GM18867 (cell line): ENCODE data around the gene RHBDF1.

Experiments used
- ATAC-seq: cut with Tn5 transposase; IDR thresholded peaks from one replicate; pipeline ENCODE4 v1.9.1; 2021; ENCODE audit warnings: mild to moderate bottlenecking, moderate library complexity; ENCODE audit not compliant: unreplicated experiment

Gene RHBDF1

GRCh38 chr16:75580-76501 is 3.4 kb upstream of the RHBDF1 start:
- ATAC-seq = no peak

GRCh38 chr16:74747-75334 is 2.4 kb upstream of the RHBDF1 start:
- no peak for ATAC-seq

- ATAC-seq = no peak
These were observed 1.8 kb upstream of the RHBDF1 start for GRCh38 chr16:74051-74746.

DNA sequence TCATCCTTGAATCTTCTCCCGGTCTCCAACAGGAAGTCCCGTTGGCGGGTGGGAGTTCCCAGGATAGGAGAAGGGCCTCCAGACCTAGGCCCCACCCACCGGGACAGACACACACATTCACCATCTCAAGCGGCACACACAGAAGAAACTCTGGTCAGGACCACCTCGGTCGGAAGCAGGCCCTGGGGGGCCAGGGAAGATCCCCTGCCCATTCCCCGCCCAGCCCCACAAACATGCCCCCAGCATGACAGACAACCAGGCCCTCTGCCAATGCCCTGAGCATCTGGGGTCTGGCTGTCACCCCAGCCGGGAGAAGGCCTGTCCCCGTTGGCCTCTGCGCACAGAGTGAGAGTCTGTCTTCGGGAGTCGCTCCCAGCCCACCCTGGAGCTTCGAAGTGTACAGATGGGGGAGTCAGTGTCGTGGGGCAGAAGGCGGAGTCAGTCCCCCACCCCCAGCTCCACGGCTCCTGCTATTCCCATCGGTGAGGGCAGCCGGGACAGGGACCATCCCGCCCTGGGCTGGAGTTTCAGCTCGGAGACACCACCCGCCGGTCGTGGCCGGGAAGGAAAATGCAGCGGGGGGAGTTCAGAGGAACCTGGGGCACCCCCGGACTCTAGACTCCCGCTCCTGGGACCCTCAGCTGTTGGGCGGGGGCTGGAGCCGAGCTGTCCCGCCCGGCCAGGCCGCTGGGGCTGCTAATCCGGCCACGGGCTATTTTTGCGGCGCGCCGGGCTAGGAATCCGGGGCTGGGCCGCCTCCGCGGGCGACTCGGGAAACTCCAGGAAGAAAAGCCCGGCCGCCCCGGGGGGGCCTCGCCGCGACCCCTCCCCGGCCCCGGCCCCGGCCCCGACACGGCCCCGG is 660 bp downstream of the RHBDF1 start:
- no peak for ATAC-seq

DNA sequence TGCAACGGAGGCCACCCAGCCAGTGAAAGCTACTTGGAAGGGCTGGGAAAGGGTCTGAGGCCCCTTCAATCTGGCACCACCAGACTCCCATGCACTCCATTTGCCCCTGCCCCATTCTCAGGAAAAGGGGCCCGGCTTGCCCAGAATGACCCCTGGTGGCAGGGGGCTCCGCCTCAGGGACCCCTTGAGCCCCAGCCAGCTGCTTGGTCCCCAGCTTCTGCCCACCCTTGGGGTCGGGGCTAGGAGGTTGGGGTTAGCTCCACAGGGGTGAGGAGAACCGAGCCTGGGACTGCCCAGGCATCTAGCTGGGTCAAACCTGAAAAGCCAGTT is 1.3 kb downstream of the RHBDF1 start:
- no peak for ATAC-seq

GRCh38 chr16:69181-69580 is 3.2 kb downstream of the RHBDF1 start:
- no peak for ATAC-seq

DNA sequence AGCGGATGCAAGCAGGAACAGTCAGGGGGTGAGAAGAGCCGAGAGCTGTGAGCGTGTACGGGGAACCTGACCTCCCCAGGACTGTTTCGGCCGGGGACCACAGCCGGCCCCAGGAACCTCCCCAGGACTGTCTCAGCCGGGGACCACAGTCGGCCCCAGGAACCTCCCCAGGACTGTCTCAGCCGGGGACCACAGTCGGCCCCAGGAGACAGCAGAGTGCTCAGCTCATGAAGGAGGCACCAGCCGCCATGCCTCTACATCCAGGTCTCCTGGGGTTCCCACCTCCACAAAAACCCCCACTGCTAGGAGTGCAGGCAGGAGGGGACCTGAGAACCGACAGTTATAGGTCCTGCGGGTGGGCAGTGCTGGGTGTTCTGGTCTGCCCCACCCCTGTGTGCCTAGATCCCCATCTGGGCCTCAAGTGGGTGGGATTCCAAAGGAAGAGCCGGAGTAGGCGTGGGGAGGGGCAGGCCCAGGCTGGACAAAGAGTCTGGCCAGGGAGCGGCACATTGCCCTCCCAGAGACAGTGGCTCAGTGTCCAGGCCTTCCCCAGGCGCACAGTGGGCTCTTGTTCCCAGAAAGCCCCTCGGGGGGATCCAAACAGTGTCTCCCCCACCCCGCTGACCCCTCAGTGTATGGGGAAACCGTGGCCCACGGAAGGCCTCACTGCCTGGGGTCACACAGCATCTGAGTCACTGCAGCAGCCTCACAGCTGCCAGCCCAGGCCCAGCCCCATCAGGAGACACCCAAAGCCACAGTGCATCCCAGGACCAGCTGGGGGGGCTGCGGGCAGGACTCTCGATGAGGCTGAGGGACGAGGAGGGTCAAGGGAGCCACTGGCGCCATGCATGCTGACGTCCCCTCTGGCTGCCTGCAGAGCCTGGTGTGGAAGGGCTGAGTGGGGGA is 4.3 kb downstream of the RHBDF1 start:
- ATAC-seq = no peak

DNA sequence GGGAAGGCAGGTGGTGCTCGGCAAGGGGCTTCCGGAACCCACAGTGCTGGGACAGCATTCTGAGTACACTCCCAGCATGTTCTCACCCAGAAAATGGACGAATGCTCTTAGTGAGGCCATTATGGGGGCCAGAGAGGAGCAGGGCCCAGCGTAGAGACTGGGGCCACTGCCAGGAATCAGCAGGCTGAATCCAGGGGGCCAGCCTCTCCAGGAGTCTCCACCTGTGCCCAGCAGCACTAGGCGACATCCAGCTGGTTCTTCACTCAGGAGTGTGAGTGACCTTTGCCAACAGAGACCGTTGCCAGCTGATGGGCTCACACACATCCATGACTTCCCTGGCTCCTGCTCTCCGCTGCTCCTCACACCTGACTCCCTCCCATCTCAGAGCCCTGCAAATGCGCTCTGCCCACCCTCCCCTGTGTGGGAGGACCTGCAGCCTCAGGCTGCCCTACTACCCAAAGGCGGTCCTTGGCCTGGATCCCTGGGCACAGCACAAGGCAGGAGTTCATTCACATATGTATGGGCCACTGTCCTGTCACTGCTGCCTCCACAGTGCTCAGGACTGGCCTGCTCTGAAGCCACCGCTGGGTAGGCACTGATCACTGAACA is 5.1 kb downstream of the RHBDF1 start:
- no peak for ATAC-seq

GRCh38 chr16:66309-67182 is 5.9 kb downstream of the RHBDF1 start:
- ATAC-seq = no peak

- ATAC-seq = no peak
These were observed 6.7 kb downstream of the RHBDF1 start for GRCh38 chr16:65745-66144.

- ATAC-seq = no peak
These were observed 7.5 kb downstream of the RHBDF1 start for GRCh38 chr16:64914-65255.

DNA sequence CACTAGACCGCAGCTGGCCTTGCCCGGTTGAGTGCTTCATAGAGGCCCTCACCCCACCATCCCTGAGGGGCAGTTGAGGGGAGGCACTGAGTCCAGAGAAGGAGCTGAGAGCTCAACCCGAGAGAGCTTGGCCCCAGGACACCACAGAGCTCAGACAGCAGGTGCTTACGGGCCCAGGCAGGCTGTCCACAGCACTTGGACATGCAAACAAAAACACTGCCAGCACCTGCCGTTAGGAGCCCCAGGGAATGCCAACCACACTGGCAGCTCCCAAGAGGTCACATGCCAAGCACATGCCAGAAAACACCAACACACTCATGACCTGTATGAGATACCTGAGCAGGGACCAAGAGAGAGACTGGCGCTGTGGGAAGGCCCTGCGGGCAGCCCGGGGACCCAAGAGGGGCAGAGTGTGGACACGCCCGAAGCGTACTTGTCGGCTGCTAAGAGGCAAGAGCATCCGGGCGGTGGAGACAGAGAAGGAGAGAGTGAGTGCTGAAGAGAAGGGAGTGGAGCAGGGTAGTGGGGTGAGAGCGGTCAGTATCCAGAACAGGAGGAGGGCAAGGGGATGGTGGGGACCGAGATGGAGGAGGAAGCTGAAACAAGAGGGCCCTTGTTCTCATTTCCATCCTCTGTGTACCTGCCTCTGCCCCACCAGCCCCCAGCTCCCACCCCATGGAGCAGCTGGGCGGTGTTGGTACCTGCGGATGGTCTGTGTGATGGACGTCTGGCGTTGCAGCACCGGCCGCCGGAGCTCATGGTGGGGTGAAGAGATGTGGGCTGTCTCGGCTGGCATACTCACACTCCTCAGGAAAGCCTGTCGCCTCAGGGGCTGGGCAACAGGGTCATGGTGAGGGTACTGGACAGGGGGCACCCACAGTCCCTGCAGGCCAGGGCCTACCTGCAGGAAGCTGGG is 8.2 kb downstream of the RHBDF1 start:
- ATAC-seq = no peak

DNA sequence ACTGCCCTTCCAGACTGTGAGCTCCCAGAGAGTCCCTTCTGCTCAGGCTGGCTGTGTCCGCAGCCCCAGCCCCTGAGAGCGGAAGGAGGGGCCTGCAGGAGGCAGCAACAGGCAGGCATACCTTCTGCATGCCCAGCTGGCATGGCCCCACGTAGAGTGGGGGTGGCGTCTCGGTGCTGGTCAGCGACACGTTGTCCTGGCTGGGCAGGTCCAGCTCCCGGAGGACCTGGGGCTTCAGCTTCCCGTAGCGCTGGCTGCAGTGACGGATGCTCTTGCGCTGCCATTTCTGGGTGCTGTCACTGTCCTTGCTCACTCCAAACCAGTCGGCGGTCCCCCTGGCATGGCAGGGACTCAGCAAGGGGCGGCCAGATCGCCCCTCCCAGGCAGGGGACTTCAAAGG is 9.0 kb downstream of the RHBDF1 start:
- no peak for ATAC-seq

DNA sequence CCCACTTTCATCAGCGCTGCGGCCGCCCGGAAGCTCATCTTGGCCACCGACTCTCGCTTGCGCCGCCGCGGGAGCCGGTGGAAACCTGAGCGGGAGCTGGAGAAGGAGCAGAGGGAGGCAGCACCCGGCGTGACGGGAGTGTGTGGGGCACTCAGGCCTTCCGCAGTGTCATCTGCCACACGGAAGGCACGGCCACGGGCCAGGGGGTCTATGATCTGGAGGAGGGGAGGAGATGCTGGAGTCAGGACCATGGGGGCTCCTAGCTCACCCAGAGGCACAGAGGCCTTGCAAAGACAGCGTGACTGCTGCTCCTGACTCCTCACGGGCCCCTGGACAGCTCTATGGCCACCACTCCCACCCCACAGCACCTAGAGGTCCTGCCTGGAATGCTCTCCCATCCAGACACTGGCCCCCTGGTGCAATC is 9.5 kb downstream of the RHBDF1 start:
- no peak for ATAC-seq

GRCh38 chr16:62283-62967 is 10.0 kb downstream of the RHBDF1 start:
- ATAC-seq = no peak

GRCh38 chr16:61879-62281 is 10.6 kb downstream of the RHBDF1 start:
- no peak for ATAC-seq
